ENCODE data around the gene STPG2.
"Not testable (repeated sequence)": the region's sequence is repeated elsewhere in the genome, so short reads cannot be mapped to it uniquely, and the experiment has no call there.

GRCh38 chr4:97550637-97551036, 592.6 kb downstream of the STPG2 start:
- TF ChIP-seq CTCF (conservative IDR thresholded peaks at IDR 0.05); EZH2 (IDR thresholded peaks at IDR 0.05; ENCODE audit: low read depth): not testable (repeated sequence)
